ENCODE measurements around the gene ERAP2. TPM values are rescaled to one million over a fixed set of nuclear protein-coding genes. Genes with fewer than 3 reads are reported as not detected.

Gene ERAP2
- total and polyA plus RNA-seq, 12 donors, result 0.92 to 29.7 (median 5.5) TPM

DNA sequence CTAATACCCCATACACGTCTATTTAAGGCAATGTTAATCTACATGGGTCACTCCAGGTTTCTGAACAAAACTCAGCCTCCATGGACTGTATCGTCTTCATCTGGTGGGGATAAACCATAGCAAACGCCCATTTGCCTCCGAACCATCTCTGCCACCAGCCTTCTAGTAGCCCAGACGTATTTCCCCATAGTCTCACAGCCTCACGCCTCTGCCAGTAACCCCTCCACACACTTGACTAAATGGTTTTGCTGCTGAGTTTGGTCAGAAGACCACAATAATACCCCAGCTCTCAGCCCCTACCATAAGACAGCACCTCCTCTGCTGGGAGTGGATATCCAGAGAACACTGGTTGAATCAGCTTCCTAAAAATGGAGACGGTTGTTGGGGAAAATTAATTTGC lies 8.7 kb downstream of the ERAP2 start:
- H3K27ac ChIP-seq, result no peak overlapping the region
- H3K27me3 ChIP-seq, result no peaks in the 10 kb centered on the region
- intact Hi-C loops (cut with DNase I), result no loop called here
- WGBS, 2 donors, result 91% methylated on average over 7 of the region's 7 CpGs
- H3K4me3 ChIP-seq, result no peak overlapping the region
- ATAC-seq, result no peak
- H3K4me1 ChIP-seq, result peaks cover 0 to 44% (median 22%) of the 10 kb centered on the region in 9 donors
- H3K36me3 ChIP-seq, result peaks cover 0 to 85% (median 13%) of the 10 kb centered on the region in 9 donors
- DNase-seq, result no peak
- TF ChIP-seq, protein P1, sequence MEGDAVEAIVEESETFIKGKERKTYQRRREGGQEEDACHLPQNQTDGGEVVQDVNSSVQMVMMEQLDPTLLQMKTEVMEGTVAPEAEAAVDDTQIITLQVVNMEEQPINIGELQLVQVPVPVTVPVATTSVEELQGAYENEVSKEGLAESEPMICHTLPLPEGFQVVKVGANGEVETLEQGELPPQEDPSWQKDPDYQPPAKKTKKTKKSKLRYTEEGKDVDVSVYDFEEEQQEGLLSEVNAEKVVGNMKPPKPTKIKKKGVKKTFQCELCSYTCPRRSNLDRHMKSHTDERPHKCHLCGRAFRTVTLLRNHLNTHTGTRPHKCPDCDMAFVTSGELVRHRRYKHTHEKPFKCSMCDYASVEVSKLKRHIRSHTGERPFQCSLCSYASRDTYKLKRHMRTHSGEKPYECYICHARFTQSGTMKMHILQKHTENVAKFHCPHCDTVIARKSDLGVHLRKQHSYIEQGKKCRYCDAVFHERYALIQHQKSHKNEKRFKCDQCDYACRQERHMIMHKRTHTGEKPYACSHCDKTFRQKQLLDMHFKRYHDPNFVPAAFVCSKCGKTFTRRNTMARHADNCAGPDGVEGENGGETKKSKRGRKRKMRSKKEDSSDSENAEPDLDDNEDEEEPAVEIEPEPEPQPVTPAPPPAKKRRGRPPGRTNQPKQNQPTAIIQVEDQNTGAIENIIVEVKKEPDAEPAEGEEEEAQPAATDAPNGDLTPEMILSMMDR (IDR thresholded peaks at IDR 0.05), result no peak
- H3K9me3 ChIP-seq, result no peaks in the 10 kb centered on the region

DNA sequence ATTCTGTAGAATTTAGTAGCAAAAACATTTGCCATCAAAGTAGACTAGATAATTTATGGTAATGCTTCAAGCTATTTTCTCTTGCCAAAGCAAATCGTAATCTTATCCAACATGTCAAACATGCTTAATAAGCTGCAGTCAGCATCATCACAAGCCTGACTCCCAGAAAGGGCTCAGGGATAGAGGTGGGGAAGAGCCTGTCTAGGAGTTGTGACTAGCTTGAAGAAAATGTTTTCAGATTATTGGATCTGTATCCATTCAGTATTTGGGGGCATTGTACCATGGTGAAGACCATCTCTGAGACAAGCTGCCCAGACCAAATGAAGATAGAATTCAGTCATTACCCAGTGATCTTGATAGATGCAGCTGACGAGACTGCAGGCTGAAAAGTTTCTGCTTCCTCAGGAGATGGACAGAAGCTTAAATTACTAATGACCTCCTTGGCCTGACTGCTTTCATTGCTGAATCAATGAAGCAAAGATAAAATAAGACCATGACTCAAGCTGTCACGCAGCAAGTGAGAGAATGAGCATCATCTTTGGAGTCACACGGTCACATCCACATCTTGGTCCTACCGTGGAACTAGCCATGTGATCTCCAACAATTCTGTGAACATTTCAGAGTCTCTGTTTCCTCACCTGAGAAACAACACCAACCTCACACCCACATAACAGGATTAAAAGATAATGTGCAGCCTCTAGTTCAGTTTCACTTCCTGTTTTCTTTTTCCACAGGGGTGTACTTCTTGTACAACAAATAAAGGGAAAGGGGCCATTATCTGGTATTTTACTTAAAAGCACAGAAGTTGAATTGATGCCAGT lies 9.4 kb downstream of the ERAP2 start:
- TF ChIP-seq, protein P1 (IDR thresholded peaks at IDR 0.05), result no peak
- Histone ChIP-seq H3K27me3 (no peaks in the 10 kb centered on the region), H3K27ac (peak overlapping the region in 1 of 10 donors; percentile 6), H3K9me3 (no peaks in the 10 kb centered on the region), H3K4me1 (peaks cover 0 to 37% (median 22%) of the 10 kb centered on the region in 9 donors), H3K36me3 (peaks cover 0 to 86% (median 13%) of the 10 kb centered on the region in 9 donors), H3K4me3 (no peak overlapping the region)
- intact Hi-C loops (cut with DNase I), result no loop called here
- no peak for ATAC-seq
- no peak for DNase-seq
- WGBS, 2 donors, result 62 to 65% methylated on average over 5 of the region's 5 CpGs

DNA sequence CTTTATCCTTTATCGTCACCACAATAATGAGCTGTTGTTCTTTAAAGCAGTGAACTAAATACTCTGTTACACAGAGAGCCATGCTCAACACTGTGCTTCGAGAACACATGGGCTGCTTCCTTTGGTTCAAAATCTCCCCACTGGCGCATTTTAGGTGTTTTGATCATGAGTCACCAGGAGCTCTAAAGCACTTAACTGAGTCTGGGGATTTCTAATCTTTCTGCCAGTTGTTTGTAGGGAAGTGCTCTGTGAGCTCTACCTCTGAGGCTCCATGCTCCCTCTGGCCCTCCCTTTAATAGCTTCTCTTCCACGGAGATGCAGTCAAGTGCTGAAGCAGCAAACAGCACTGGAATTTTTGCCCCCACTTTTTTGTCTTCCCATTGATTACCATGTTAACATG lies 17.0 kb downstream of the ERAP2 start:
- TF ChIP-seq, protein P1 (IDR thresholded peaks at IDR 0.05), result no peak
- H3K36me3 ChIP-seq, result peaks cover 0 to 99% (median 19%) of the 10 kb centered on the region in 9 donors
- no peak for DNase-seq

DNA sequence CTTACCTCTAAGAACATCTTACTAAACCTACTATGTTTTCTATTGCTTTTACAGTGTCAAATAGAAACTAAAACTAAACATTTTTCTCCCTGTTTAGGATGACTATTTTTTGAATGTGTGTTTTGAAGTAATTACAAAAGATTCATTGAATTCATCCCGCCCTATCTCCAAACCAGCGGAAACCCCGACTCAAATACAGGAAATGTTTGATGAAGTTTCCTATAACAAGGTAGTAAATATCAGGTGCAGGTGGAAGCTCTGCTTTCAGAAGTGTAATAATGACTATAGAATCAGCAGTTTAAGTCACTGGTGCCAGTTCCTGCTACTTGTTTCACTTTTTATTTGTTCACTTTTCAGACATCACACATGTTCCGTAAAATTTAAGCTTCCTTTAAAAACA lies 20.0 kb downstream of the ERAP2 start:
- H3K36me3 ChIP-seq, result peaks cover 0 to 98% (median 6%) of the 10 kb centered on the region in 9 donors
- TF ChIP-seq, protein P1 (IDR thresholded peaks at IDR 0.05), result no peak
- 63 to 80% methylated on average over 4 of the region's 4 CpGs for WGBS, 2 donors

More for the DNA sequence above, 17.0 kb downstream of the ERAP2 start:
- H3K9me3 ChIP-seq, result no peaks in the 10 kb centered on the region
- WGBS, 2 donors, result 74 to 81% methylated on average over 4 of the region's 4 CpGs
- H3K4me1 ChIP-seq, result peaks cover 0 to 14% (median 0%) of the 10 kb centered on the region in 9 donors
- no peak overlapping the region for H3K27ac ChIP-seq
- ATAC-seq, result no peak
- H3K4me3 ChIP-seq, result no peak overlapping the region
- intact Hi-C loops (cut with DNase I), result no loop called here
- no peaks in the 10 kb centered on the region for H3K27me3 ChIP-seq

More for the DNA sequence above, 20.0 kb downstream of the ERAP2 start:
- DNase-seq, result no peak
- no peaks in the 10 kb centered on the region for H3K27me3 ChIP-seq
- intact Hi-C loops (cut with DNase I), result no loop called here
- peak overlapping the region in 1 of 10 donors; percentile 32 for H3K4me3 ChIP-seq
- peak overlapping the region in 1 of 10 donors; percentile 78 for H3K27ac ChIP-seq
- no peak for ATAC-seq
- H3K4me1 ChIP-seq, result peaks cover 0 to 14% (median 0%) of the 10 kb centered on the region in 9 donors
- H3K9me3 ChIP-seq, result no peaks in the 10 kb centered on the region

Measured in heart right ventricle (tissue), 16 donors.